ENCODE data around the gene BANF2. TPM values are rescaled to one million over a fixed set of nuclear protein-coding genes. Genes with fewer than 3 reads are reported as not detected.

Gene BANF2
- total and polyA plus RNA-seq, 5 experiments from 2014 or later: not detected

GRCh38 chr20:17735959-17736621 lies 36.3 kb downstream of the BANF2 start:
- Mint-ChIP-seq H3K27ac (peak overlapping the region in 1 of 10 donors; percentile 72), H3K27me3 (peaks cover 0 to 8% (median 2%) of the 10 kb centered on the region in 5 donors), H3K9me3 (peaks cover 0 to 17% (median 4%) of the 10 kb centered on the region in 9 donors), H3K4me3 (no peak overlapping the region), H3K36me3 (no peaks in the 10 kb centered on the region), H3K4me1 (no peaks in the 10 kb centered on the region)
- POLR2A ChIA-PET: no interaction called here
- no peak for DNase-seq
- no peak for ATAC-seq

- peaks cover 0 to 18% (median 2%) of the 10 kb centered on the region in 5 donors for H3K27me3 Mint-ChIP-seq
- no peak overlapping the region for H3K27ac Mint-ChIP-seq
- POLR2A ChIA-PET: no interaction called here
- peaks cover 0 to 17% (median 4%) of the 10 kb centered on the region in 9 donors for H3K9me3 Mint-ChIP-seq
- ATAC-seq: no peak
- no peaks in the 10 kb centered on the region for H3K4me1 Mint-ChIP-seq
- no peak for DNase-seq
- no peak overlapping the region for H3K4me3 Mint-ChIP-seq
- H3K36me3 Mint-ChIP-seq: no peaks in the 10 kb centered on the region
Measured at GRCh38 chr20:17738154-17738553, 38.4 kb downstream of the BANF2 start.

GRCh38 chr20:17741220-17741619 lies 41.5 kb downstream of the BANF2 start:
- no peaks in the 10 kb centered on the region for H3K36me3 Mint-ChIP-seq
- DNase-seq (no peak), ATAC-seq (no peak)
- H3K9me3 Mint-ChIP-seq: peaks cover 0 to 15% (median 2%) of the 10 kb centered on the region in 9 donors
- POLR2A ChIA-PET: no interaction called here
- no peaks in the 10 kb centered on the region for H3K4me1 Mint-ChIP-seq
- H3K4me3 Mint-ChIP-seq: no peak overlapping the region
- peaks cover 1 to 18% (median 3%) of the 10 kb centered on the region in 5 donors for H3K27me3 Mint-ChIP-seq
- H3K27ac Mint-ChIP-seq: no peak overlapping the region

- Mint-ChIP-seq H3K9me3 (peaks cover 0 to 9% (median 0%) of the 10 kb centered on the region in 9 donors), H3K27ac (no peak overlapping the region), H3K4me1 (no peaks in the 10 kb centered on the region), H3K27me3 (peaks cover 1 to 18% (median 3%) of the 10 kb centered on the region in 5 donors), H3K4me3 (no peak overlapping the region), H3K36me3 (no peaks in the 10 kb centered on the region)
- POLR2A ChIA-PET: no interaction called here
- ATAC-seq (no peak), DNase-seq (no peak)
Measured at GRCh38 chr20:17742731-17743130, 43.0 kb downstream of the BANF2 start.

- no peak overlapping the region for H3K4me3 Mint-ChIP-seq
- DNase-seq: no peak
- peaks cover 0 to 7% (median 0%) of the 10 kb centered on the region in 9 donors for H3K9me3 Mint-ChIP-seq
- H3K27ac Mint-ChIP-seq: no peak overlapping the region
- no peaks in the 10 kb centered on the region for H3K36me3 Mint-ChIP-seq
- POLR2A ChIA-PET: no interaction called here
- H3K27me3 Mint-ChIP-seq: peaks cover 1 to 18% (median 3%) of the 10 kb centered on the region in 5 donors
- H3K4me1 Mint-ChIP-seq: no peaks in the 10 kb centered on the region
- no peak for ATAC-seq
Measured at GRCh38 chr20:17743677-17744076, 43.9 kb downstream of the BANF2 start.

- no peak for ATAC-seq
- POLR2A ChIA-PET: no interaction called here
Measured at GRCh38 chr20:17747431-17747846, 47.7 kb downstream of the BANF2 start.

GRCh38 chr20:17748279-17748678 lies 48.5 kb downstream of the BANF2 start:
- Mint-ChIP-seq H3K4me1 (no peaks in the 10 kb centered on the region), H3K27ac (no peak overlapping the region), H3K36me3 (no peaks in the 10 kb centered on the region), H3K9me3 (no peaks in the 10 kb centered on the region), H3K4me3 (no peak overlapping the region), H3K27me3 (peaks cover 0 to 10% (median 4%) of the 10 kb centered on the region in 5 donors)
- DNase-seq (no peak), ATAC-seq (no peak)
- POLR2A ChIA-PET: no interaction called here

More at GRCh38 chr20:17747431-17747846, 47.7 kb downstream of the BANF2 start:
- H3K4me1 Mint-ChIP-seq: no peaks in the 10 kb centered on the region
- peaks cover 0 to 10% (median 4%) of the 10 kb centered on the region in 5 donors for H3K27me3 Mint-ChIP-seq
- H3K27ac Mint-ChIP-seq: peak overlapping the region in 1 of 10 donors; percentile 20
- no peak for DNase-seq
- no peaks in the 10 kb centered on the region for H3K9me3 Mint-ChIP-seq
- H3K4me3 Mint-ChIP-seq: no peak overlapping the region
- H3K36me3 Mint-ChIP-seq: no peaks in the 10 kb centered on the region

GRCh38 chr20:17749626-17749977 lies 49.8 kb downstream of the BANF2 start:
- no peaks in the 10 kb centered on the region for H3K9me3 Mint-ChIP-seq
- no peak for ATAC-seq
- H3K36me3 Mint-ChIP-seq: no peaks in the 10 kb centered on the region
- H3K4me1 Mint-ChIP-seq: no peaks in the 10 kb centered on the region
- no peak overlapping the region for H3K27ac Mint-ChIP-seq
- no peak overlapping the region for H3K4me3 Mint-ChIP-seq
- POLR2A ChIA-PET: no interaction called here
- DNase-seq: no peak
- H3K27me3 Mint-ChIP-seq: peaks cover 2 to 20% (median 7%) of the 10 kb centered on the region in 5 donors

- Mint-ChIP-seq H3K36me3 (no peaks in the 10 kb centered on the region), H3K4me1 (no peaks in the 10 kb centered on the region), H3K9me3 (no peaks in the 10 kb centered on the region), H3K4me3 (no peak overlapping the region), H3K27ac (no peak overlapping the region), H3K27me3 (peaks cover 2 to 24% (median 8%) of the 10 kb centered on the region in 5 donors)
- DNase-seq (no peak), ATAC-seq (no peak)
- POLR2A ChIA-PET: no interaction called here
Measured at GRCh38 chr20:17749978-17750721, 50.4 kb downstream of the BANF2 start.

- DNase-seq (no peak), ATAC-seq (no peak)
- peaks cover 4 to 29% (median 13%) of the 10 kb centered on the region in 5 donors for H3K27me3 Mint-ChIP-seq
- H3K27ac Mint-ChIP-seq: no peak overlapping the region
- H3K9me3 Mint-ChIP-seq: no peaks in the 10 kb centered on the region
- POLR2A ChIA-PET: no interaction called here
- H3K4me1 Mint-ChIP-seq: no peaks in the 10 kb centered on the region
- H3K4me3 Mint-ChIP-seq: no peak overlapping the region
- no peaks in the 10 kb centered on the region for H3K36me3 Mint-ChIP-seq
Measured at GRCh38 chr20:17750722-17751045, 50.9 kb downstream of the BANF2 start.

GRCh38 chr20:17751640-17752039 lies 51.9 kb downstream of the BANF2 start:
- POLR2A ChIA-PET: no interaction called here
- Mint-ChIP-seq H3K36me3 (no peaks in the 10 kb centered on the region), H3K9me3 (no peaks in the 10 kb centered on the region), H3K27ac (no peak overlapping the region), H3K4me1 (no peaks in the 10 kb centered on the region), H3K27me3 (peaks cover 10 to 36% (median 20%) of the 10 kb centered on the region in 5 donors), H3K4me3 (no peak overlapping the region)
- no peak for DNase-seq
- ATAC-seq: no peak

GRCh38 chr20:17752459-17752858 lies 52.7 kb downstream of the BANF2 start:
- DNase-seq: no peak
- Mint-ChIP-seq H3K4me3 (no peak overlapping the region), H3K27me3 (peaks cover 10 to 36% (median 20%) of the 10 kb centered on the region in 5 donors), H3K36me3 (no peaks in the 10 kb centered on the region), H3K27ac (no peak overlapping the region), H3K9me3 (peaks cover 0 to 2% (median 0%) of the 10 kb centered on the region in 9 donors), H3K4me1 (no peaks in the 10 kb centered on the region)
- ATAC-seq: no peak
- POLR2A ChIA-PET: no interaction called here

GRCh38 chr20:17753516-17753915 lies 53.8 kb downstream of the BANF2 start:
- Mint-ChIP-seq H3K27ac (no peak overlapping the region), H3K4me3 (no peak overlapping the region), H3K9me3 (peaks cover 0 to 12% (median 7%) of the 10 kb centered on the region in 9 donors), H3K27me3 (peaks cover 10 to 36% (median 20%) of the 10 kb centered on the region in 5 donors), H3K36me3 (peaks cover 0 to 6% (median 0%) of the 10 kb centered on the region in 3 donors), H3K4me1 (no peaks in the 10 kb centered on the region)
- POLR2A ChIA-PET: no interaction called here
- DNase-seq (no peak), ATAC-seq (no peak)
